ENCODE results near the gene FNDC10.
"Not testable (repeated sequence)": the region's sequence is repeated elsewhere in the genome, so short reads cannot be mapped to it uniquely, and the experiment has no call there.

The FNDC10 gene

DNA sequence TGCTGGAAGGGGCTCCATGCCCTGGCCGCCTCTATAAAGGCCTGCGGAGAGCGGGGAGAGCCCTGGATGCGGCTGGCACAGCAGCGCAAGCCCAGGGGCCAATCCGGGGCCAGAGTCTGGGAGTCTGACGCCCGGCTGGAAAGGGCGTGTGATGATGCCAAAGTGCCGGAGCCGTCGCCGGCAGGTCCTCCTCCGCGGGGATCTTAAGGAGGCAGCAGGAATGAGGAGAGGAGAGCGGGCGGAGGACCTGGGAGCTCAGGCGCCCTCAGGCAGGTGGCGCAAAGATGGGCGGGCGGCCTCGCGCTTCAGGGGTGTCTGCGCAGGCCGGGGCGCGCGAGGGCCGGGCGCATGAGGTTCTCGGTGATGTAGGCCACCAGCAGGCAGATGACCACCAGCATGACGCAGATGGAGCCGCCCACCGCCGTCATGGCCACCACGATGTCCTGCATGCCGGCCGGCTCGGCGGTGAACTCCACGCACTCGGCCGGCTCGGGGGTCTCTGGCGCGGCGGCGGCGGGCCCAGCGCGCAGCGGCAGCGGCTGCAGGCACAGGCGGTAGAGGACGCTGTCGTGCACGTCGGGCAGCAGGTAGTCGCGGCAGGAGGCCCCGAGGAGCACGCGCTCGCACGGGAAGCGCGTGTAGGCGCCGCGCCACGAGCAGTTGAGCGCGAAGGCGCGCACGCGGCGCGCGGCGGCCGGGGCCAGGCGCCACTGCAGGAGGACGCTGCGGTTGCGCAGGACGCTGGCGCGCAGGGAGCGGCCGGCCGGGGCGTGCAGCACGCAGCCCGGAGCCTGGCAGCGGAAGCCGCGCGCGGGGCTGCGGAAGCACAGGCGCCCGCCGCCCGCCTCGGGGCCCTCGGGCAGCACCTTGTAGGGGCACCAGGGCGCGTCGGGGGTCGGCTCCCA is 653 bp downstream of the FNDC10 start:
- no peak for DNase-seq (ENCODE audit: low read depth in 2 of 2)

DNA sequence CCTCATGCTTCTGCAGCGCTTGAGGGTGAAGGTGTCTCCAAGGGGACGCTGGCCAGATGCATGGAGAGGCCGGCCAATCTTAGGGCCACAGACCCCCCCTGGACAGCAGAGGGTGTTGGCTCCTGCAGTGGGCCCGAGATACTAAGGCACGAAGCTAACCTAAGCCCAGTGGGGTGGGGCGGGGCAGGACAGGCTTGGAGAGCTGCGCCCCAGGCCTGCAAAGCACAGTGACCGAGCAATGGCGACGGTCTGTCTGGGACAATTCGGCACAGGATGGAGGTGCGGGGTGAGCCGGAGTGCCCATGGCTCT is 1.3 kb downstream of the FNDC10 start:
- no peak for DNase-seq (ENCODE audit: low read depth in 2 of 2)

- DNase-seq (ENCODE audit: low read depth in 2 of 2), result no peak
Measured at GRCh38 chr1:1598051-1598719, 1.8 kb downstream of the FNDC10 start.

- no peak for DNase-seq (ENCODE audit: low read depth in 2 of 2)
Measured at GRCh38 chr1:1597275-1597930, 2.5 kb downstream of the FNDC10 start.

GRCh38 chr1:1596493-1597274 is 3.3 kb downstream of the FNDC10 start:
- no peak for DNase-seq (ENCODE audit: low read depth in 2 of 2)

GRCh38 chr1:1595341-1595740 is 4.6 kb downstream of the FNDC10 start:
- DNase-seq (ENCODE audit: low read depth in 2 of 2), result not testable (repeated sequence)

DNA sequence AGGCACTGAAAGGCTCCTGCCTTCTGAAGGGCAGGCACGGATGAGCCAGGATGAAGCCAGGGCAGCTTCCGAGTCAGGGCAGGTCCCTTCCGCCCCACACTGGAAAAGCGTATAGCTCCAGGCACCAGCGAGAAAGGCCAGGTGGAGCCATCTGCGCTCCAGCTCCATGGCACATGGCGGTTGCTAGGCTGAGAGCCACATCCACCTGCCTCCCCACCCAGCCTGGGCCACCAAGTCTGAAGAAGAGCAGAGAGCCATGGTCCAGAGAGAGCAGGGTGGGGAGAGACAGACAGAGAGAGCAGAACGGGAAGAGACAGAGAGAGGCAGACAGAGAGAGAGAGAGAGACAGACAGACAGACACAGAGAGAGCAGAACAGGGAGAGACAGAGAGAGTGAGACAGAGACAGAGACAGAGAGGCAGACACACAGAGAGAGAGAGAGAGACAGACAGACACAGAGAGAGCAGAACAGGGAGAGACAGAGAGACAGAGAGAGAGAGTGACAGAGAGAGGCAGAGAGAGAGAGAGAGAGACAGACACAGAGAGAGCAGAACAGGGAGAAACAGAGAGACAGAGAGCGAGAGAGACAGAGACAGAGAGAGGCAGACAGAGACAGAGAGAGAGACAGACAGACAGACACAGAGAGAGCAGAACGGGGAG is 5.2 kb downstream of the FNDC10 start:
- no peak for DNase-seq (ENCODE audit: low read depth in 2 of 2)

GRCh38 chr1:1593834-1594601 is 5.9 kb downstream of the FNDC10 start:
- no peak for DNase-seq (ENCODE audit: low read depth in 2 of 2)

DNA sequence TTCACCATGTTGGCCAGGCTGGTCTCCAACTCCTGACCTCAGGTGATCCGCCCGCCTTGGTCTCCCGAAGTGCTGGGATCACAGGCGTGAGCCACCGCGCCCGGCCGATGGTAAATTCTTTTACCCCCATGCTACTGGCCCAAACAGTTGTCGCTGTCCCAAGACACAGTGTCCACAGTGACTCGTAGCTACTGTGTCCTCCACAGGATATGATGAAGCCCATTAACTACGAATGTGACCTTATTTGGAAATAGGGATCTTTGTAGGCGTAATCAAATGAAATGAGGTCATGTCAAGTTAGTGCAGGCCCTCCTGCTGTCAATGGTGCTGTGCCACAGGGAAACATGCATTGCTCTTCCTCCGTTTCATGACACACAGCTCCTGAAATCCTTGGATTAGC is 8.5 kb downstream of the FNDC10 start:
- no peak for DNase-seq (ENCODE audit: low read depth in 2 of 2)

- no peak for DNase-seq (ENCODE audit: low read depth in 2 of 2)
Measured at GRCh38 chr1:1583347-1584010, 16.5 kb downstream of the FNDC10 start.

DNA sequence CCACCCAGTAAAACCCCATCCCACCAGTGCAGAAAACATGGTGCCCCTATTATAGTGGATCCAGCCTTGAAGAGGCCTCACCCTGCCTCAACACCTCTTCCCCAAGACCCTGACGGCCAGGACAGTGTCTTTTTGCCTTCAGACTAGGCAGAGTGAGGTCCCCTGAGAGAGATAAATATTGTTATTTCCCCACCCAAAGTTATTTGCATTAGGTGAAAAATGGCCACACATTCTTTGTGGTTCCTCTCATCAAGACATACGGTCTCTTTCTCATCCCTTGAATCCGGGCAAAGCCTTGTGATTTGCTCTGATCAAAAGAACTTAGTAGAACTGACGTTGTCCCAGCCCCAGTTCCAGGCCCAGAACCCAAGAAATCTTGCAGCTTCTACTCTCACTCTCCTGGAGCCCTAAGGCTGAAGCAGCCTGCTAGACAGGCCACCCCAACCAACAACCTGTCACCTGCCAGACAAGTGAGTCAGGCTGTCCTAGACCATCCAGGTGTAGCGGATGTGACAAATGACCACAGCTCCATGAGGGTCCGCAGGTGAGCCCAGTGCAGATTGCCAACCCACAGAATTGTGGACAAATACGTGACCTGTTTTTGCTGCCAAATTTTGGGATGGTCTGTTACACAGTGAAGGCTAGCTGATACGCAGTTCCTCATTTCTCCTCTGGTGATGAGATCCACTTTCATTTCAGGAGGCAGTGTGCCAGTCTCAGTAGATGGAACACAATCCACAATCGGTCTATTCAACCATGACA is 17.2 kb downstream of the FNDC10 start:
- DNase-seq (ENCODE audit: low read depth in 2 of 2), result no peak

DNA sequence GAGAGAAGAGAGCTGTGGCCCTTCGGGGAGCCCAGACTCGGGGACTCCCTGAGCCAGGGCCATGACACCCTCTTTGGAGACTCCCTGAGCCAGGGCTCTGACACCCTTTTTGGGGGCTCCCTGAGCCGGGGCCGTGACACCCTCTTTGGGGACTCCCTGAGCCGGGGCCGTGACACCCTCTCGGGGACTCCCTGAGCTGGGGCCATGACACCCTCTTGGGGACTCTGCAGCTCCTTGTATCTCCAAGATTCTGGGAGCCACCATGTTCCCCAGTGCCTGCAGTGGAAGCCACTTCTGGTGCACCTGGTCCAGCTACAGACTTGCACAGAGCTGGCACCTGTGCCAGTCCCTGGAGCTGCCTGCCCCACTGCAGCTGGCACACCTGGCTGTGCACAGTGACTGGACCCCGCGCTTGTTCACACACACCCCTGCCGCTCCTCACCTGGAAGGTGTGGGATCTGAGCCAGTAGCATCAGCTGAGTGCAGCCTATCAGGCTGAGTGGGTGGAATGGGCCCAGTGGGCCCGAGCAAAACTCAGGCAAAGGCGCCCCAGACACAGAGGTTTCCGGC is 21.5 kb downstream of the FNDC10 start:
- DNase-seq (ENCODE audit: low read depth in 2 of 2), result no peak

DNA sequence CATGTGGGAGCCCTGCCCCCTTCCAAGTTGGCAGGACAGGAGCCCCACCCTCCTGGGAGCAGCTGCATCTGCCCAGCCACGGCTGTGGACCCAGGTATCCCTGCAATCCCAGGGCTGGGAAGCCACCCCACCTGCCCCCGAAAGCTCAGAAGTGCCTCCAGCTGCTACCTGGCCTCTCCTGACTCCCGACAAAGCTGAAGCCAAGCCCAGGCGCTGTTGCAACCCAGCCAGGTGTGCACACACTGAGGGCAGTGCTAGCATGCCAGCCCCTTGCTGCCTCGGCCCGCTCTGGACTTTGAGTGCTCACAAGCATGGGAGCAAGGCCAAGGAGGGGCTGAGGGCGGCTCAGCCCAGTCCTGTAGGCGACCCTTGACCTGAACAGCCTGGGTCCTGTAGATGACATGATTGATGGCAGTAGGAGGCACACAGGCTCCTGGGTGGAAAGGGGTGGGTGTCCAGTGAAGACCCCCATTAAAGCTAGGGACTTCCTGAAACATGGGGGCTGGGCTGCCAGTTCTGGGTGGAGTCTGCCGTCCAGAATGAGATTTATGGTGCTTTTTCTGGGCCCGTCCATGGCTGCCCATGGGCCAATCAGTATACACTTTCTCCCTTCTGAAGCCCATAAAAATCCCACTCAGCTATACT is 22.4 kb downstream of the FNDC10 start:
- DNase-seq (ENCODE audit: low read depth in 2 of 2), result no peak

DNA sequence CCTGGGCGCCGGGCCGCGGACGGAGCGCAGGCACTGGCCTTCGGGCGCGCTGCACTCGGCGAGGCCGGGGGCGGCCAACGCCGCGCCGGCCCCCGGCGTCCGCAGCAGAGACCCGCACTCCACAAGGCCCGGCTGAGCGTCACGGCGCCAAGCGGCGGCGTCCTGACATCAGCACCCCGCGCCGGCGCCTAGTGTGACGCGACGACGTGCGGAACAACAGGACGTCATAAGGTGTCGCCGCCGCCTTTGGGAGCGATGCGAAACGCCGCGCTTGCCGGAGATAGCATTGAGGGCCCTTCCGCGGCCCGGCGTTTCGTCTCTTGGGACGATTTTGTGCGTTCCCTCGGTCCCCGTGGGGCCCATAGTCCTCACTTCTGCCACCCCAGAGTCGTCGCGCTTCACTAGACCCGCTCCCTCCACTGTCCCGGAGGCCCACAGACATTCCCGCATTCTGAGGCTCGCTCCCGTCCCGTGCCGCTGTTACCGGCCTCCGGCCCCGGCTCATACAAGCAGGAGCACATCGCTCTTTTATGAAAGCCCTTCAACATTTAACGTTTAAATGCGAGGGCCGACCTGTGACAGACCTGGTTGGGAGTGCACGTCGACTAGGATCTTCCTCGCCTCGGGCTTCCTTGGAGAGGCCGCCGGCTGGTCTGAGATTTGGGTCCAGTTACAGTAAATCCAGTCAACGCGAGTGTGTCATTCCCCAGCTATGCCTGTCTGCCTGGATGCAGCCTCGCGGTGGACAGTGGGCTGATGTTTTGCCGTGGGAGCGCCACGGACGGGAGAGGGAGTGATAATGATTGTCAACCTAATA is 25.0 kb downstream of the FNDC10 start, which contains the start of gene SSU72:
Gene SSU72, minus strand, starts transcription at position 143 of the 817 bp plus-strand sequence. CDS start 306 bp downstream, outside the sequence.
- peak; percentile 87 to 88 for DNase-seq (ENCODE audit: low read depth in 2 of 2)

DNA sequence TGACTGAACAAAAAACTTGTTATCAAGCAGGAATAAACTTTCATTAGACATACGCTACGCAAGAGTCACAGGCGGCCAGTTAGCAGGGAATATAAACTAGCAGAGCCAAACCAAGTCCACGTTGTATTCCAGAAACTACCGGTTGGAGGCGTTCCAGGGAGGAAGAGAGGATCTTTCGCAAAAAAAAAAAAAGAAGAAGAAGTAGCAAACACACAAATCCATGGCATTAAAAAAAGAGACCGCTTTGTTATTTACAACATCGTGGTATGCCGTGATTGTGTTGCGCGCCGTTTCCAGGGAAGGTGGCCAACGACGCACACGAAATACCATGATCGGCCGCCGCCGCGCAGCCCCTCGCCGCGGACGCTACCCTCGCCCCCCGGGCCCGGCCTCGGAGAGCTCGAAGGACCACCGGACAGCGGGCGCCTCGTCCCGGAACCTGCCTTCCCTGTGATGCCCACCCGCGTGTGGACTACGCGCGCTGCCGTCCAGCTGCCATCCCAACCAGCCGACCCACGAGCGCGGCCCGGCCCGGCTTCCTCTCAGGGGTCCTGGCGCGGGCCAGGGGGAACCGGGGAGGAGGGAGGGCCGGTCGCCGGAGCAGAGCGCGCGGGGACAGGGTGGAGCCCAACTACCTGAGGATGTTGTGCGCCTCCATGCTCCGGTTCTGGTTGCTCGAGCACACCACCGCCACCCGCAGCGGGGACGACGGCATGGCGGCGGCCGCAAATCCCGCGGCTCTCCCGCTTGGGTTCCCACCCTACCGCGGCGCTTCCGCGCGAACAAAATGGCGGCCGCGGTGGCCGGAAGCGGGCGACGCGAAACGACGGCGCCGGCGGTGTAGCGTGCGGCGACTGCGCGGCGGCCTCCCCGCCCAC is 25.9 kb downstream of the FNDC10 start:
- DNase-seq (ENCODE audit: low read depth in 2 of 2), result peak; percentile 39 to 52

- no peak for DNase-seq (ENCODE audit: low read depth in 2 of 2)
Measured at GRCh38 chr1:1569341-1569740, 30.6 kb downstream of the FNDC10 start.
